Heart left ventricle (tissue), 16 donors: ENCODE measurements around the gene MRPL24. TPM values are rescaled to one million over a fixed set of nuclear protein-coding genes. Genes with fewer than 3 reads are reported as not detected.

Experiments
- ATAC-seq, 4 donors: fragments of 200-7000 bp; cut with Tn5 transposase; one replicate each; pipeline ENCODE4 v1.9.1; 2020 to 2022; ENCODE audit warnings: moderate library complexity in 4 of 4, mild to moderate bottlenecking in 3 of 4, moderate number of reproducible peaks in 1 of 4
- DNase-seq, 5 donors: peaks; one replicate each; pipeline ENCODE4 v3.0.0-alpha.2; 2020
- H3K27ac ChIP-seq, 12 donors: fragments of 200-600 bp; sonication (generic) in 4 of 12; one replicate each; pipeline versions ENCODE4 v1.5.0 to v1.8.0; 2016 to 2022; ENCODE audit warnings: mild to moderate bottlenecking in 2 of 12
- H3K27me3 ChIP-seq, 9 donors: fragments of 200-600 bp; sonication (generic) in 2 of 9; one replicate each; pipeline versions ENCODE4 v1.5.1 to v1.8.0; 2016 to 2022; ENCODE audit warnings: mild to moderate bottlenecking in 3 of 9
- H3K36me3 ChIP-seq, 9 donors: fragments of 200-600 bp; sonication (generic) in 2 of 9; one replicate each; pipeline versions ENCODE4 v1.5.0 to v1.8.0; 2018 to 2022; ENCODE audit warnings: mild to moderate bottlenecking in 2 of 9
- H3K4me1 ChIP-seq, 12 donors: fragments of 200-600 bp; sonication (generic) in 4 of 12; one replicate each; pipeline versions ENCODE4 v1.5.0 to v1.8.0; 2016 to 2022; ENCODE audit warnings: mild to moderate bottlenecking in 3 of 12
- H3K4me3 ChIP-seq, 12 donors: fragments of 200-600 bp; sonication (generic) in 4 of 12; one replicate each; pipeline versions ENCODE4 v1.5.0 to v1.8.0; 2017 to 2022; ENCODE audit warnings: mild to moderate bottlenecking in 9 of 12, moderate library complexity in 4 of 12
- H3K9me3 ChIP-seq, 12 donors: fragments of 200-600 bp; sonication (generic) in 4 of 12; one replicate each; pipeline versions ENCODE4 v1.5.0 to v1.8.0; 2016 to 2022; ENCODE audit warnings: mild to moderate bottlenecking in 1 of 12
- POLR2A ChIP-seq, 2 donors: fragments of 450-650 bp; IDR thresholded peaks; one replicate each; pipeline ENCODE4 v1.6.1; 2017; ENCODE audit warnings: antibody characterized with exemption in 2 of 2, mild to moderate bottlenecking in 2 of 2, moderate library complexity in 2 of 2
- WGBS, 4 donors: extraction: QIAGEN DNeasy Blood & Tissue Kit in 2 of 4; methylation state at CpG; one replicate each; pipeline versions ENCODE4 v1.1.5 to v1.1.7; 2013 to 2018; 5-methylcytosine and 5-hydroxymethylcytosine counted together
- intact Hi-C, 10 donors: fragments of 100-400 bp; cut with DNase I; formaldehyde crosslinking; loops; one replicate each; pipeline versions ENCODE4 v1.11.1 to v1.14.2; 2022
- polyA plus RNA-seq, 2 donors: library from polyadenylated mRNA; stranded (reverse); fragments of 200-250 nt; gene quantifications; one replicate each; pipeline ENCODE4 v1.2.3, GENCODE V29; 2013
- total RNA-seq, 9 donors: library from RNA; depleted of rRNA in 2 of 9; stranded (reverse); fragments of >200 nt in 2 of 9; fragmentation: NEBNext Ultra II Directional in 3 of 9; extraction: Animal tissue kit (Norgen Biotek cat#: 25700) in 3 of 9; gene quantifications; one replicate each; pipeline versions ENCODE4 v1.1.0 to v1.2.4, GENCODE V29; 2016 to 2023
- TF ChIP-seq, protein P1 (sequence below), 12 donors: fragments of 200-600 bp; sonication (generic) in 4 of 12; IDR thresholded peaks; one replicate each; pipeline versions ENCODE4 v1.5.0 to v1.8.0; 2018 to 2022; ENCODE audit warnings: antibody characterized with exemption in 12 of 12, mild to moderate bottlenecking in 5 of 12
- donor health status: ischemic (EF 13 %, LVEDD 7.1; RV severe dilation, severe dysfunction).
- donor health status: healthy with polysubstance abuse.
- donor health status: DM: no; HTN: yes; CAD: no.
- donor health status: DM: no; HTN: no; CAD: no.
- donor health status: ischemic (EF 25% LVEDD 6.9; RV normal size, moderate dysfunction).
- donor health status: ischemic (EF 25% LVEDD 5.7; RV mildly dilated, moderate dysfunction).
- donor health status: healthy.
- donor health status: DM: yes; HTN: yes; CAD: no.
- donor health status: ischemic (EF 35%, LVEDD 5.7; RV mildly dilated, moderate dysfunction).
- donor health status: nonischemic (EF 11% LVEDD 7.7; RV severe dilation, severe dysfunction).
- donor health status: DM: yes; HTN: yes; CAD: no.
- donor health status: PGD.
- donor health status: ischemic (EF 29% LVEDD 5.4; RV normal size, mild dysfunction).
- donor health status: nonischemic (EF 23%, LVEDD 6.1; RV moderate dilation, normal function).

MRPL24 gene
- total and polyA plus RNA-seq, 11 donors, result 74.8 to 230 (median 84.8) TPM

DNA sequence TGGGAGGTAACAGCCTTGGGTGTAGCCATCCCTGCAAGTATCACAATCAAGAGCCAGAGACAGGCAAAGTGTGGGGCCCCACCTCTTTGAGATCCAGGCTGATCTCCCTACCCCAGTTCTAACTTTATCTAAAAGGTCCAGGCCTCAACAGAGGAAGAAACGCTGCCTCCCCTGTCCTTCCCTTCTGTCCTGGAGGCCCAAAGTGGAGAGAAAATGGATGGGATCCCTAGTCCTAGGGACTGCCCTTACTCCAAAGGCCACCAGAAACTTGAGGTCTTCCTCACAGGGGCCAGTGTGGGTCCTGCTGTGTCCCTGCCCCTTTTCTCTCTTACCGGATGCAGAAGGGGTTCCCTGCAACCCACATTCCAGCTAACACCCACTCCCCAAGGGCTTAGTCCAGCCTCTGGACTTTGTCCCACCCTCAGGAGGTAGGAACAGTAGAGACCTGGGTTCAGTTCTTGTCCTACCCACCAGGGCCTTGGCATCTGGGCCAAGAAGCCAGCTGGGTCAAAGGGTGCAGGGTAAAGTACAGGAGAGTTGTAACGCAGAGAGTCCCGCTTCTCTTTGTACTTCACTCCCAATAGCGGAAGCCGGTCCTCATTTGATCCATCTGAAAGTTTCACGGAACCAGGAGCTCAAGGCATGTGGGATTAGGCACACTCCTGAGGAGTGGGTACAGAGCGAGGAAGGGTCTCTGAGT lies 8.7 kb upstream of the MRPL24 start:
- Histone ChIP-seq H3K9me3 (no peaks in the 10 kb centered on the region), H3K36me3 (peaks cover 0 to 10% (median 4%) of the 10 kb centered on the region in 9 donors), H3K4me1 (peaks cover 22 to 72% (median 62%) of the 10 kb centered on the region in 12 donors), H3K27me3 (no peaks in the 10 kb centered on the region), H3K27ac (peak overlapping the region; percentile 96 to 100 (median 99)), H3K4me3 (peak overlapping the region; percentile 11 to 100 (median 96))
- intact Hi-C loops, result loop anchor here in 1 of 10 donors (5.0 kb wide), 1 partner anchor 247 kb away; the partner anchor contains the start of gene MEF2D
- TF ChIP-seq, protein P1, sequence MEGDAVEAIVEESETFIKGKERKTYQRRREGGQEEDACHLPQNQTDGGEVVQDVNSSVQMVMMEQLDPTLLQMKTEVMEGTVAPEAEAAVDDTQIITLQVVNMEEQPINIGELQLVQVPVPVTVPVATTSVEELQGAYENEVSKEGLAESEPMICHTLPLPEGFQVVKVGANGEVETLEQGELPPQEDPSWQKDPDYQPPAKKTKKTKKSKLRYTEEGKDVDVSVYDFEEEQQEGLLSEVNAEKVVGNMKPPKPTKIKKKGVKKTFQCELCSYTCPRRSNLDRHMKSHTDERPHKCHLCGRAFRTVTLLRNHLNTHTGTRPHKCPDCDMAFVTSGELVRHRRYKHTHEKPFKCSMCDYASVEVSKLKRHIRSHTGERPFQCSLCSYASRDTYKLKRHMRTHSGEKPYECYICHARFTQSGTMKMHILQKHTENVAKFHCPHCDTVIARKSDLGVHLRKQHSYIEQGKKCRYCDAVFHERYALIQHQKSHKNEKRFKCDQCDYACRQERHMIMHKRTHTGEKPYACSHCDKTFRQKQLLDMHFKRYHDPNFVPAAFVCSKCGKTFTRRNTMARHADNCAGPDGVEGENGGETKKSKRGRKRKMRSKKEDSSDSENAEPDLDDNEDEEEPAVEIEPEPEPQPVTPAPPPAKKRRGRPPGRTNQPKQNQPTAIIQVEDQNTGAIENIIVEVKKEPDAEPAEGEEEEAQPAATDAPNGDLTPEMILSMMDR (IDR thresholded peaks at IDR 0.05), result no peak
- no peak for TF ChIP-seq POLR2A (IDR thresholded peaks at IDR 0.05)
- ATAC-seq (no peak), DNase-seq (no peak)
- WGBS, 4 donors, result 21 to 35% (median 28%) methylated on average over 8 of the region's 8 CpGs

DNA sequence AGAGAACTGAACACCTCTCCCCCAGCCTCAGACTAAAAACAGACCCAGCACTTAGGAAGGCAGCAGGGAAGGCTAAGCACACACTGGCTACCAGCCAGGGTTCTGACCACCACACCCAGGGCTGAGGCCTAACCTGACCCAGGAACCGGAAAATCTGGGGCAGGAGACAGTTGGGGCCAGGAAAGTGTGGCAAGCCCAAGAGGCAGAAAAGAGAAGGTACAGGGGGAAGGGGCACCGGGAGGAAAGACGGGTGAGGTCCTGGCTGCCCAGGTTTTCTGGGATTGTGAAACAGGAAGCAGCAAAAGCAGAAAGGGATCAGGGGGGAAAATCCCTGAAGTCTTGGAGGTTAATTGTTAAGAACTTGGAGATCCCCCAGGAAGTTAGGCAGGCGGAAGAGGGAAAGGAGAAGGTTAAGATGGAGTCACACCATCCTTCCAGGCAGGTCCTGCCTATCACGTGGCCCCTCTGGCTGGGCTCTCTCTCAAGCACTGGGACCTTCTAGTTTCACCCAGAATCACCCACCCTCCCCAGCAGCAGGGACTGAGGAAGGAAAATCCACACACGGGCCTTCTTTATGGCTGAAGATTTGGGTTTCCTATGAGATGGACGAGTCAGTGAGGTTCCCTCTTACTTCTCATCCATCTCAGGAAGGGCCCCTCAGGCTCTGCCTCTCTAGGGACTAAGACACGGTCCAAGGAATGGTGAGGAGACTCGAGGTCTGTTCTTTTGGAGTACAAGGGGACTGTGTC lies 8.0 kb upstream of the MRPL24 start:
- Histone ChIP-seq H3K36me3 (peaks cover 0 to 16% (median 7%) of the 10 kb centered on the region in 9 donors), H3K4me3 (peak overlapping the region in 11 of 12 donors; percentile 72 to 100 (median 96)), H3K9me3 (no peaks in the 10 kb centered on the region), H3K27ac (peak overlapping the region; percentile 96 to 100 (median 99)), H3K4me1 (peaks cover 22 to 75% (median 62%) of the 10 kb centered on the region in 12 donors), H3K27me3 (no peaks in the 10 kb centered on the region)
- WGBS, 4 donors, result 4 to 8% (median 7%) methylated on average over 9 of the region's 9 CpGs
- intact Hi-C loops, result no loop called here
- no peak for TF ChIP-seq POLR2A (IDR thresholded peaks at IDR 0.05)
- TF ChIP-seq, protein P1 (IDR thresholded peaks at IDR 0.05), result no peak
- DNase-seq (peak in 4 of 5 donors; percentile 62 to 82 (median 72)), ATAC-seq (peak in 3 of 4 donors; percentile 5 to 13 (median 9))

DNA sequence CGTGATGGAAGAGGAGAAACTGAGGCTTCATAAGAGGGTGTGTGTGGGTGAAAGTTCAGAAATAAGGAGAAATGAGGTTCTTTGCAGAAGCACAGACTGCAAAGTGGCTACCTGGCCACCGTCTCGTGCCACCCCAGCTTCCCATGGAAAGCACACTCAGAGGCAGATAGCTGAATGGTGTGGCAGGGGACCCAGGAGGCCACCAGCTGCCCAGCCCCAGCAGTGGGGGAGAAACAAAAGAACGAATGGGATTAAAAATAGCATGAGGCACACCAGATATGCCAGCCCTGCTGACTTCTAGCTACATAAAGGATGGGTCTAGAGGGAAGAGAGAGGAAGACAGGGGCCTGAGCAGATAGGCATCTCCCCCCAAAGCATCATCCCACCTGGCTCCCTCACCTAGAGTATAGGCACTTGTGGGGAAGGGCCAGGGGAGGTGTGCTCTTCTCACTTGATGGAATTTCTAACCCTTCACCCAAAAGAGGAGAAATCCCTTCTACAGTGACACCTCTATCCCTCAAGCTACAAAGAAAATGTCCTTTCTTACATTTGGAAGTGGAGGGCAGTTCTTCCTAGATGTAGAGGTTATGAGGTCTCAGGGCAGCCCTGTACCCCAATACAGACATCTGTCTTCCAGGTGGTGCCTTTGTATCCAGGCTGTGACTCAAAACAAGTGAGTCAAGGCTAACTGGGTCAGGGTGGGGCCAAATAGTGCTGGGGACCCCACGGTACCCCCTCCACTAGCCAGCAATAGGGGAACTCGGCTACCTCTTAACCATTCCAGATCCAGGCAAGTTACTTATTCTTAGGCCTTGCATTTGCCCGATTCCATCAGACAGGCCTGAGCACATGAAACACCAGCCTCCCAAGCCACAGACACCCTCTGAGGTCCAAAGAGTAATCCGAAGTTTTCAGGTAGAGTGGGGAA lies 7.1 kb upstream of the MRPL24 start:
- WGBS, 4 donors, result 3 to 8% (median 5%) methylated on average over 8 of the region's 8 CpGs
- intact Hi-C loops, result no loop called here
- H3K4me3 ChIP-seq, result peak overlapping the region; percentile 3 to 100 (median 96)
- TF ChIP-seq, protein P1 (IDR thresholded peaks at IDR 0.05), result no peak
- TF ChIP-seq POLR2A (IDR thresholded peaks at IDR 0.05), result no peak
- peak in 2 of 4 donors; percentile 4 to 38 for ATAC-seq
- H3K27me3 ChIP-seq, result no peaks in the 10 kb centered on the region
- H3K36me3 ChIP-seq, result peaks cover 0 to 24% (median 16%) of the 10 kb centered on the region in 9 donors
- H3K9me3 ChIP-seq, result no peaks in the 10 kb centered on the region
- peaks cover 22 to 71% (median 58%) of the 10 kb centered on the region in 12 donors for H3K4me1 ChIP-seq
- peak overlapping the region; percentile 96 to 100 (median 99) for H3K27ac ChIP-seq
- DNase-seq, result peak in 1 of 5 donors; percentile 55
